Adrenal gland (tissue), 12 donors: ENCODE results near the gene LDB3. TPM values are rescaled to one million over a fixed set of nuclear protein-coding genes. Genes with fewer than 3 reads are reported as not detected.
"Not testable (repeated sequence)": the region's sequence is repeated elsewhere in the genome, so short reads cannot be mapped to it uniquely, and the experiment has no call there.

Source experiments
- DNase-seq, 7 donors: peaks; one replicate each; pipeline ENCODE4 v3.0.0-alpha.2; 2019 to 2020
- H3K27ac ChIP-seq, 5 donors: fragments of 200-600 bp; sonication (generic) in 4 of 5; 1 replicate in 3 of 5; 2 replicates in 2 of 5; pipeline versions ENCODE4 v1.5.1 to v1.8.0; 2016 to 2020; ENCODE audit warnings: mild to moderate bottlenecking in 1 of 5
- H3K27me3 ChIP-seq: fragments of 200-600 bp; 2 replicates; pipeline ENCODE4 v1.8.0; 2021
- H3K36me3 ChIP-seq, 2 donors: fragments of 200-600 bp; replicated peaks in 1 of 2; 1 replicate in 1 of 2; 2 replicates in 1 of 2; pipeline versions ENCODE4 v1.5.1 to v1.8.0; 2018 to 2022
- H3K4me1 ChIP-seq, 2 donors: fragments of 200-600 bp; replicated peaks in 1 of 2; 1 replicate in 1 of 2; 2 replicates in 1 of 2; pipeline versions ENCODE4 v1.5.1 to v1.8.0; 2018 to 2021
- H3K4me3 ChIP-seq, 4 donors: fragments of 200-600 bp; sonication (generic) in 3 of 4; one replicate each; pipeline ENCODE4 v1.5.1; 2016 to 2018
- H3K9me3 ChIP-seq, 3 donors: fragments of 200-600 bp; sonication (generic) in 1 of 3; replicated peaks in 1 of 3; 1 replicate in 2 of 3; 2 replicates in 1 of 3; pipeline versions ENCODE4 v1.5.1 to v1.8.0; 2016 to 2021
- POLR2A ChIP-seq, 2 donors: fragments of 450-650 bp; IDR thresholded peaks; one replicate each; pipeline ENCODE4 v1.6.1; 2017; ENCODE audit warnings: antibody characterized with exemption in 2 of 2, mild to moderate bottlenecking in 2 of 2, moderate library complexity in 1 of 2
- WGBS, 4 donors: extraction: QIAGEN DNeasy Blood & Tissue Kit in 2 of 4; methylation state at CpG; one replicate each; pipeline versions ENCODE4 v1.1.5 to v1.1.7; 2013 to 2017; 5-methylcytosine and 5-hydroxymethylcytosine counted together
- intact Hi-C, 2 donors: fragments of 100-400 bp; cut with DNase I; formaldehyde crosslinking; loops; one replicate each; pipeline versions ENCODE4 v1.14.1 to v1.15.0; 2022 to 2023
- polyA plus RNA-seq, 3 donors: library from polyadenylated mRNA; stranded (reverse); fragments of 200-250 nt in 2 of 3; fragments of 350-450 nt in 1 of 3; fragmentation: Illumina TruSeq in 1 of 3; extraction: RNeasy Lipid Tissue Mini Kit (QIAGEN cat#74804) in 1 of 3; gene quantifications; one replicate each; pipeline ENCODE4 v1.2.3, GENCODE V29; 2013 to 2014
- total RNA-seq, 9 donors: library from RNA; depleted of rRNA in 4 of 9; stranded (reverse); fragments of >200 nt in 4 of 9; fragments of 120-200 nt in 1 of 9; fragmentation: NEBNext Ultra II Directional in 1 of 9; extraction: Animal tissue kit (Norgen Biotek cat#: 25700) in 1 of 9; gene quantifications; one replicate each; pipeline versions ENCODE4 v1.1.0 to v1.2.4, GENCODE V29; 2013 to 2023
- TF ChIP-seq, protein P1 (sequence below), 6 experiments: fragments of 450-650 bp in 4 of 6; fragments of 200-600 bp in 2 of 6; sonication (generic) in 1 of 6; IDR thresholded peaks; 1 replicate in 5 of 6; 2 replicates in 1 of 6; pipeline versions ENCODE4 v1.5.1 to v1.8.0; 2016 to 2021; ENCODE audit warnings: antibody characterized with exemption in 6 of 6, mild to moderate bottlenecking in 2 of 6, moderate library complexity in 1 of 6
- donor health status: healthy with polysubstance abuse.
- donor health status: Bipolar disorder and iron deficiency.
- donor health status: DM: yes; HTN: yes; CAD: no.
- donor health status: DM: no; HTN: no; CAD: no.
- donor health status: DM: no; HTN: no; CAD: no.
- donor health status: DM: yes; HTN: yes; CAD: no.

Gene LDB3
- total and polyA plus RNA-seq, 12 donors = 0.14 to 2.7 (median 0.36) TPM

DNA sequence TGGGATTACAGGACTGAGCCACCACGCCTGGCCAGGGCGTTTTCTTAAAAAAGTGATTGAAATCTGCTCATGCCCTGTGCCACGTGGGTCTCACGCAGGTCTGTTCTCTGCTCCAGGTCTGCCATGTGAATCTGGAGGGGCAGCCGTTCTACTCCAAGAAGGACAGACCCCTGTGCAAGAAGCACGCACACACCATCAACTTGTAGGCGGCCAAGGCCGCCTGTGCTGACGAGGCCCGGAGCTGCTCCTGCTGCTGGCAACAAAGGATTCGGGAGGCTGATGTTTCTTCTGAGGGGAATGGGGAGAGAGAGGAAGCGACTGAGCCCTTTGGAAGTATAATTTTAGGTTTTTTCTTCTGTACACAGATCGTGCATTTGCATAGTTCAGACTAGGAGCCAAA is 64.5 kb downstream of the LDB3 start:
- H3K27ac ChIP-seq = no peak overlapping the region
- no peaks in the 10 kb centered on the region for H3K27me3 ChIP-seq
- WGBS, 4 donors = 76 to 93% (median 83%) methylated on average over 11 to 13 of the region's 13 CpGs
- H3K9me3 ChIP-seq = no peaks in the 10 kb centered on the region
- intact Hi-C loops = no loop called here
- TF ChIP-seq POLR2A (IDR thresholded peaks at IDR 0.05) = no peak
- TF ChIP-seq, protein P1, sequence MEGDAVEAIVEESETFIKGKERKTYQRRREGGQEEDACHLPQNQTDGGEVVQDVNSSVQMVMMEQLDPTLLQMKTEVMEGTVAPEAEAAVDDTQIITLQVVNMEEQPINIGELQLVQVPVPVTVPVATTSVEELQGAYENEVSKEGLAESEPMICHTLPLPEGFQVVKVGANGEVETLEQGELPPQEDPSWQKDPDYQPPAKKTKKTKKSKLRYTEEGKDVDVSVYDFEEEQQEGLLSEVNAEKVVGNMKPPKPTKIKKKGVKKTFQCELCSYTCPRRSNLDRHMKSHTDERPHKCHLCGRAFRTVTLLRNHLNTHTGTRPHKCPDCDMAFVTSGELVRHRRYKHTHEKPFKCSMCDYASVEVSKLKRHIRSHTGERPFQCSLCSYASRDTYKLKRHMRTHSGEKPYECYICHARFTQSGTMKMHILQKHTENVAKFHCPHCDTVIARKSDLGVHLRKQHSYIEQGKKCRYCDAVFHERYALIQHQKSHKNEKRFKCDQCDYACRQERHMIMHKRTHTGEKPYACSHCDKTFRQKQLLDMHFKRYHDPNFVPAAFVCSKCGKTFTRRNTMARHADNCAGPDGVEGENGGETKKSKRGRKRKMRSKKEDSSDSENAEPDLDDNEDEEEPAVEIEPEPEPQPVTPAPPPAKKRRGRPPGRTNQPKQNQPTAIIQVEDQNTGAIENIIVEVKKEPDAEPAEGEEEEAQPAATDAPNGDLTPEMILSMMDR (IDR thresholded peaks at IDR 0.05) = no peak
- no peaks in the 10 kb centered on the region for H3K36me3 ChIP-seq
- H3K4me3 ChIP-seq = no peak overlapping the region
- DNase-seq = no peak
- no peaks in the 10 kb centered on the region for H3K4me1 ChIP-seq

DNA sequence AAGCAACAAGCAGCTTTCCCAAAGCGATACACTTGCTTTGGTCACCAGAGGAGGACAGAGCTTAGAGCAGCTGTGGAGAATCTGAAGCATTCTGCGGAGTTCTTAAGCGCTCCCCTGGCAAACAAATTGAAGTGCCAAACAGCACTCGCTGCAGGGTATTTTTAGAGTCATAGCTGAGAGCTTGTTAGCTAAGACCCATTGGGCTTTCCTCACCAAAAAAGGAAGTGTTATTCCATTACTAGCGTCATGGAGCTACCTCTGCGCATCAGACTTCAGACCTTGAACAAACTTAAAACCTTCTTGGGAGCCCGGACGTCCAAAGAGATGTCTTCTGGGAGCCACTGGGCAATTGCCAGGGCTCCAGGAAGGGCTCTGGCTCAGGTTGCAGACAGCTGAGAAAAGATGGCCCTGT is 65.0 kb downstream of the LDB3 start:
- Histone ChIP-seq H3K27ac (no peak overlapping the region), H3K9me3 (no peaks in the 10 kb centered on the region), H3K27me3 (no peaks in the 10 kb centered on the region), H3K36me3 (no peaks in the 10 kb centered on the region), H3K4me1 (no peaks in the 10 kb centered on the region), H3K4me3 (no peak overlapping the region)
- no peak for DNase-seq
- intact Hi-C loops = no loop called here
- TF ChIP-seq POLR2A (IDR thresholded peaks at IDR 0.05) = no peak
- WGBS, 4 donors = 75 to 89% (median 82%) methylated on average over 6 to 8 of the region's 8 CpGs

DNA sequence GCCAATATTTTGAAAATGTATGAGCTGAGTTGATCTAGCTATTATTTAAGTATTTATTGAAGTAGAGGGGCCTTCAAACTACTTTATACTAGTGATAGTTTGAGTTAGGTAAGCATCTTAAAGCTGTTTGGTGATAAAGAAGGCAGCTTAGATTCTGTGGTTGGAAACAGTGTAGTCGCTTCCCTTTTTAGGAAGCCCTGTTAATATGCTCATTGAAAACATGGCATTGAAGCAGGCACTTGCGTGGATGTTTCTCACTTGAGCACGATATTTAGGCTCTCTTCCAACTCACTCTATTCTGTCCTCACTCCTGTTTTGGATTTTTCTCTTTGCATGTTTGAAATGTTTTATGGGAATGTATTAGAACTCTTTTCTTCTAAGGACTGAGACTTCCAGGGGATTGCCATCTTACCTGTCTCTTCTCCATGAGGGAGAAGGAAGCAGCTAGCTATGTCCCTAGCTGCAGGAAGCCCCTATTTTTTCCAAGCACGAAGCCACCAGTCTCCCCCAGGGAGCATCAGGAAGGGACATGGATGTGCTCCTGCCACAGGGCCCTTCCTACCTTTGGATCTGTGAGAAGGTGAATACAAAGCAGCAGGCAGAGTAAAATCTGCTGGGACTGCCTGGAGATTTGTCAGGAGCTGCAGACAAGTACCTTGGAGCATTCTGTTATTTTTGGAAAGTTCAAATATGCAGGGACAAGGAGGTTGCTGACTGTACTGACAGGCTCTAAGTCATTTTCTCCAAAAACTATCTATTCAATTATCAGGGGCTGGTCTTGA is 66.1 kb downstream of the LDB3 start:
- Histone ChIP-seq H3K4me1 (no peaks in the 10 kb centered on the region), H3K27me3 (no peaks in the 10 kb centered on the region), H3K36me3 (no peaks in the 10 kb centered on the region), H3K27ac (no peak overlapping the region), H3K4me3 (no peak overlapping the region), H3K9me3 (no peaks in the 10 kb centered on the region)
- no peak for DNase-seq
- 58 to 75% (median 59%) methylated on average over 4 of the region's 4 CpGs for WGBS, 4 donors
- intact Hi-C loops = no loop called here
- no peak for TF ChIP-seq POLR2A (IDR thresholded peaks at IDR 0.05)
- TF ChIP-seq, protein P1 (IDR thresholded peaks at IDR 0.05) = no peak

DNA sequence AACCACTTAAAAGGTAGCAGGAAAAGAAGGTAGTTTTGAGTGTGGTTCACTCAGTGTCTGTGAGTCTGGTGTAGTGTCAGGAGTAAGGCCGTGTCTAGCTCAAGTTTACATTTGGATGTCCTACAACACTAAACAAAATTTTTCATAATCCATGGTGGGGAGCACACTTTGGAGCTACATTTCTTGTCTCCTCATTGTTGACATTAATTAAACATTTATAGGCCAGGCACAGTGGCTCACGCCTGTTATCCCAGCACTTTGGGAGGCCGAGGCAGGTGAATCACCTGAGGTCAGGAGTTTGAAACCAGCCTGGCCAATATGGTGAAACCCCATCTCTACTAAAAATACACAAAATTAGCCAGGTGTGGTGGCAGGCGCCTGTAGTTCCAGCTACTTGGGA is 67.0 kb downstream of the LDB3 start:
- intact Hi-C loops, H3K27ac ChIP-seq, H3K27me3 ChIP-seq, H3K4me1 ChIP-seq, DNase-seq, H3K36me3 ChIP-seq, H3K9me3 ChIP-seq, H3K4me3 ChIP-seq: not testable (repeated sequence)
- WGBS, 4 donors = 83 to 98% (median 92%) methylated on average over 4 of the region's 4 CpGs

DNA sequence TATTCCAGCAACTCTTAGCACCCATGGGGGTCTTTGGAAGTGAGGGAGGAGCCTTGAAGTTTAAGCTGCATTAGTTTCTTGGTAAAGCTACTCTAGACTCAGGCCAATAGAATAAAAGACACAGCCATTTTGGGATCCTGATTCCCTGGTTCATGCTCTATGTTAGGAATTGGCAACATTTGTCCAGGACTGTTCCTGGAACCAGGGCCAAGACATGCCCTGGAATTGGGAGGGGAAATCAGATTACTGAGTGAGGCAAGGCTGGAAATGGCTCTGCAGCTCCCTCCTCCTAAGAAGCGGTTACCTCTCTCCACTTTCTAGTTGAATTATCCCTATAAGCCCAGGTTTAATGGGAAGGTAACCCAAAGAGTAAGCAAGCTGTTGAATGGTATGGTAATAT is 73.9 kb downstream of the LDB3 start:
- H3K27ac ChIP-seq = no peak overlapping the region
- no peak for DNase-seq
- H3K27me3 ChIP-seq = no peaks in the 10 kb centered on the region
- 96 to 100% (median 100%) methylated on average over 1 of the region's 1 CpG for WGBS, 4 donors
- H3K36me3 ChIP-seq = no peaks in the 10 kb centered on the region
- intact Hi-C loops = no loop called here
- no peaks in the 10 kb centered on the region for H3K4me1 ChIP-seq
- H3K4me3 ChIP-seq = no peak overlapping the region
- TF ChIP-seq, protein P1 (IDR thresholded peaks at IDR 0.05) = no peak
- TF ChIP-seq POLR2A (IDR thresholded peaks at IDR 0.05) = no peak
- H3K9me3 ChIP-seq = no peaks in the 10 kb centered on the region
